Testis (tissue), 2 donors: ENCODE data around the gene NLRP1.

Experiments used
- POLR2A ChIP-seq: fragments of 450-650 bp; IDR thresholded peaks from one replicate; pipeline ENCODE4 v1.6.1; 2017; ENCODE audit warnings: antibody characterized with exemption, mild to moderate bottlenecking, moderate library complexity
- TF ChIP-seq, protein P1 (sequence below), 3 experiments: fragments of 450-650 bp in 2 of 3; fragments of 200-600 bp in 1 of 3; sonication (generic) in 1 of 3; IDR thresholded peaks; one replicate each; pipeline ENCODE4 v1.5.1; 2016 to 2019; ENCODE audit warnings: antibody characterized with exemption in 3 of 3, mild to moderate bottlenecking in 2 of 3, moderate library complexity in 1 of 3

DNA sequence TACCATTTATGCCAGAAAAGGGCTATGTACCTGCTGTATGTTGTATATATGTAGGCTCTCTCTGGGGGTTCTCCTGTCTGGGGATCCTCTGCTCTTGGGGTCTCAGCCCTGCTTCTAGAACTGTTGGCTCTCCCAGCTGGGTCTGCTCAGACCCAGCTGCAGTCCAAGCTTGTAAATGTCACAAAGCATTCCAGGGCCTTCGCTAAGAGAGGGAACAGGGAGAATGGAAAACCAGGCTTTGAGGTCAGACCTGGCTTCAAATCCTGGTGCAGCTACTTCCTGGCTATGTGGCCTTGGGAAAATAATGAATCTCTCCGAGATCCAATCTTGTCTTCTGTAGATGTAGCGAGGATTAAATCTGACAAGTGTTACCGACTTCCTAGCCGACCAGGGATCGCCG, 44.0 kb downstream of the NLRP1 start:
- TF ChIP-seq, protein P1, sequence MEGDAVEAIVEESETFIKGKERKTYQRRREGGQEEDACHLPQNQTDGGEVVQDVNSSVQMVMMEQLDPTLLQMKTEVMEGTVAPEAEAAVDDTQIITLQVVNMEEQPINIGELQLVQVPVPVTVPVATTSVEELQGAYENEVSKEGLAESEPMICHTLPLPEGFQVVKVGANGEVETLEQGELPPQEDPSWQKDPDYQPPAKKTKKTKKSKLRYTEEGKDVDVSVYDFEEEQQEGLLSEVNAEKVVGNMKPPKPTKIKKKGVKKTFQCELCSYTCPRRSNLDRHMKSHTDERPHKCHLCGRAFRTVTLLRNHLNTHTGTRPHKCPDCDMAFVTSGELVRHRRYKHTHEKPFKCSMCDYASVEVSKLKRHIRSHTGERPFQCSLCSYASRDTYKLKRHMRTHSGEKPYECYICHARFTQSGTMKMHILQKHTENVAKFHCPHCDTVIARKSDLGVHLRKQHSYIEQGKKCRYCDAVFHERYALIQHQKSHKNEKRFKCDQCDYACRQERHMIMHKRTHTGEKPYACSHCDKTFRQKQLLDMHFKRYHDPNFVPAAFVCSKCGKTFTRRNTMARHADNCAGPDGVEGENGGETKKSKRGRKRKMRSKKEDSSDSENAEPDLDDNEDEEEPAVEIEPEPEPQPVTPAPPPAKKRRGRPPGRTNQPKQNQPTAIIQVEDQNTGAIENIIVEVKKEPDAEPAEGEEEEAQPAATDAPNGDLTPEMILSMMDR (IDR thresholded peaks at IDR 0.05) = no peak
- no peak for TF ChIP-seq POLR2A
